GM21367 (cell line): ENCODE data around the gene ZEB2.

Experiments used
- ATAC-seq: cut with Tn5 transposase; IDR thresholded peaks from one replicate; pipeline ENCODE4 v1.9.1; 2021; ENCODE audit not compliant: unreplicated experiment

Gene ZEB2

GRCh38 chr2:144429396-144430112 lies 90.4 kb downstream of the ZEB2 start:
- no peak for ATAC-seq

DNA sequence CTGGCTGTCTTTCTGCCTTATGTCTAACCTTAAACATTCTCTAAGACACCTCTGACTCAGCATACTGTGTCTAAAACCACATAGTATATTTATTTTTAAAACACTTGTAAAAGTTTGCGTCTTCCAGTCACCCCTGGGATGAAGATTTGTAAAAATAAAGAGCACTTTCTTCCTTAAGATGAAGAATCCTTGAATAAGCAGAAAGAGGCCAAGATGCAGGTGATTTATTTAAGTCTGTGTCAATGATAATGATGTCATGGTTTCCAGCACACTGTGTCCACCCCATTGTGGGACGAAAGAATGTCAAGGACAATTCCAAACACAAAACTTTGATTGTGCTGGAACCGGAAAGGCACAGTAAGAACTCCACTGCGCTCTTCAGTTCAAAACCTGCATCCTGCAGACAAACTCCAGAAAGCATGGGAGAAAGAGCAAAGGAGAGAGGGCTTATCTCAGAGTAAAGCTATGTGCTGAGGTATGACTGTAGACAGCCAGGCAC lies 92.9 kb downstream of the ZEB2 start:
- ATAC-seq, result no peak

DNA sequence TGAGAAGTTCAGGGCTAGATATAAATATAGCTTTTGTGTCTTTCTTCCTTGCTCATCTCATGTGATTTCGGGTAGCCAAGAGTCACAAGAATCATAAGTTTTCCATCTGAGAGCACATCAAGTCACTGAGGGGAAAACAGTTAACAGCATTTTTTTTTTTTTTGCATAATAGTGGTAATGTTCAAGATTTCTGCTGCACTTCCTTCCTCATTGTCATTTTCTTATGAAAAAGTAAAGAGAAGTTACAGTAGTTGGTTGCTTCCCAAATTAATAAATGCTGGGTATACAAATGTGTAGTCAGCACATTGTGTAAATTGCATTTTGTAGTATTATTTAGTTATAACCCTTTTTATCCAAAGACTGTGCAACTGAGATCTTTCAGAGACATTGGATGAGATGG lies 93.6 kb downstream of the ZEB2 start:
- no peak for ATAC-seq

- ATAC-seq, result no peak
Observed at GRCh38 chr2:144424559-144425240, 95.2 kb downstream of the ZEB2 start.

- ATAC-seq, result no peak
Observed at GRCh38 chr2:144421606-144422510, 98.1 kb downstream of the ZEB2 start.

DNA sequence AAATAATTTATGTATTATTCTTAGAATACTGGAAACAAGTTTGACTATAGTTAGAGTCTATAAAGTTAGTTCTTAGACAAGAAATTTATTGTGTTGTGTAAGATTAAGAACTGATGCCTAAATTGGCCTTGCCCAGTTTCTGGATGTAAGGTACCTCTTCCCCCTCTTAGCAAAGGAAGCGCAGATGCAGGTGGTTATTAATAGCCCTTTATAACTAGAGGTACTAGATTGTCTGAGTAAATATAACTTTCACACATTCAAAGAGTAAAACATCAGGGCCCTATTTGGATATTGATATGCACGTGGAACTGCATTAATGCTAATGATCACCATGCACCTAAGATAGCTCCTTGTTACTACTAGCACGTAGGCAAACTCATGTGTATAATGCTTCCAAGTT lies 100.7 kb downstream of the ZEB2 start:
- ATAC-seq, result no peak

- no peak for ATAC-seq
Observed at GRCh38 chr2:144415386-144415785, 104.5 kb downstream of the ZEB2 start.

GRCh38 chr2:144414324-144414845 lies 105.5 kb downstream of the ZEB2 start:
- peak; percentile 49 for ATAC-seq

DNA sequence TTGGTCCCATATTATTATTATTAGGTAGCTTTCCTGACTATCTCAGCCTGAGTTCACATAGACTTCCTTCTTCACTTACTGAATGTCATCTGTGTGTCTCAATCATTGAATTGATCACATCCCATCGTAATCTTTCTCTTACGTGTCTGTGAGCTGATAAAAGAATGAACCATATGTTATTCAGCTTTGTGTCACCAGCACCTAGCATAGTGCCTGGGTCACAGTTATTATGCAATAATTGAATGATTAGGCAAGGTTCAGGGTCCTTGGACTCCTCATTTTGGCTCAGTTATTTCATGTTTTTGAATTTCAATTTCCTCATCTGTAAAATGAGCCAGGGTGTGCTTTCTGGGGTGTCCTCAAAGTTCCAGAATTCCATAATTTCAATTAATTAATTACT lies 107.2 kb downstream of the ZEB2 start:
- no peak for ATAC-seq

DNA sequence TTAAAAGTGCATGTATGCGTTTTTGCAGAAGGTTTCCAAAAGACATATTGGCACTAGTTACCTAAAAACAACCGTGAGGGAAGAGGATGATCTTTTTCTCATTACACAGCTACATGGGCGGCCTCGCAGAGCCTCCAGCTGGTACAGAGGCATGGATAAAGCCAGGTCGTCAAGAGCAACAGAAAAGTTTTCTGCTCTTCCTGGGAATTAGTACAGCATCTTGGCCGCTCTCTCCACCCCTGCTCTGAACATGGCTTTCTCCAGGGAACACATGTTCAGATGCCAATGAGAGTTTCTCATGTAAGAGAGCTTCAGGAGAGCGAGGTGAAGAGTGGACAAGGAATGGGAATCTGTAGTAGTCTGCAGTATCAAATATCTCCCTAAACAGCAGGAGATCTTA lies 108.4 kb downstream of the ZEB2 start:
- no peak for ATAC-seq

DNA sequence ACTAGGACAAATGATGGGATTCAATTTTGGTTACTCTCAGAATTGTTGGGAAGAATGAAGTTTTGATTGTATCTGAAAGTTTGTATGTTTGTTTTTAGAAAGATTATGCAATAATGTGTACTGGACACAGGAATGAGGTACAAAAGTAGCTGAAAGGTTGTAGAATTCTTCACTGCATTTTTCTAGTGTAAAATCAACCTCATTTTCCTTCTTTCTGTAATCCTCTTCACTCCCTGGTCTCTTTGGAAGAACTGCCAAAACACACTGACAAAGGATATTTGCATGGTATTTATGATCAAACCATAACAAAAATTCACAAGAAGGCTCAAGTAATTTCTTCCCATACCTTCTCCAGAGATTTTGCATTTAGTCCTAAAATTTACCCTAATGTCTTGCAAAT lies 110.7 kb downstream of the ZEB2 start:
- ATAC-seq, result no peak

DNA sequence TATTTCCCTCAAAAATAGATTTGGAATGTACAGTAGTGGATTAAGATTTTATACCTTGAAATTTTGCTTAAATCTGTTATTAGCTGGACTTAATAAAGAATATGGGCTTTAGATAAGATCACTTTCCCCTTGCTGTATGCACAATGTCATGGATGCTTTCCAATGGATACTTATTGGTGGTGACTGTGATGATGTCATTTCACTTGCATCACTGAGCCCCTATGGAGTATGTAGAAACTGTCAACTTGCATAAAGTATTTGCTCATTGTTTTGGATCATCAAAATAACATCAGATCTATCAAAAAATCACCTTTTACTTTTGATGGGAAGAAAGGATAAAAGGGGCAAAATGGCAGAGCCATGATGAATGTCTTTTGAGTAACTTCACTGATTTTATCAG lies 112.7 kb downstream of the ZEB2 start:
- ATAC-seq, result no peak

DNA sequence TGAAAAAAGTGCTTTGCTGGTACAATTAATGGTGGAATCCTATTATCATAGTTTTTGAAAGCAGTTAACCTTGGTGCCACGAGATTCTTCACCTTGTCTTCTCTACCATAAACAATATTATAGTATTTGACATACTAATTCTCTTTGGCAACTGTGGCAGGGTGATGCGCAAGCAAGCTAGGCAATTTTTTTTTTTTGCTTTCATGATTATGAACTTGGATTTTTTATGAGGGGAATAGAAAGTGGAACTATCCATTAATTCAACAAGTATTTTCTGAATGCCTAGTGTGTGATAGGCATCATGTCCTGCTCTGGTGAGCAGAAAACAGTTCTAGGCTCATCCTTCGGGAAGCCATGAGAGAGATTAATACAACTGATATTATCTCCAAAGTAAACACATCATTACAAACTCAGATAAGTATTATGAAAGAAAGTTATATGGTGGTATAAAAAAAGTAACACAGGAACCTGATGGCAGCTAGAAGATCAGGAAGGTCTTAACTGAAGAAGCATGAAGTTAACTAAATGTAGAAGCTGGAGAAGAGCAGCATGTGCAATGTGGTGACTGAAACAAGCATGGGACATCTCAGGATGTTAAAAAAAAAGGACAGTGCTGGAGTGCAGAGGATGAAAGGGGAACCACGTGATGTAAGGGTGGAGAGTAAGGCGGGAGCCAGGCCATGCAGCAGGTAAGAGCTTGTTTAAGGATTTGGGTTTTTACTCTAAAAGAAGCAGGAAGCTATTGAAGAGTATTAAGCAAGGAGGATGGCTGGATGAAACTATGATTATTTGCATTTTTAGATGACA lies 113.7 kb downstream of the ZEB2 start:
- no peak for ATAC-seq

DNA sequence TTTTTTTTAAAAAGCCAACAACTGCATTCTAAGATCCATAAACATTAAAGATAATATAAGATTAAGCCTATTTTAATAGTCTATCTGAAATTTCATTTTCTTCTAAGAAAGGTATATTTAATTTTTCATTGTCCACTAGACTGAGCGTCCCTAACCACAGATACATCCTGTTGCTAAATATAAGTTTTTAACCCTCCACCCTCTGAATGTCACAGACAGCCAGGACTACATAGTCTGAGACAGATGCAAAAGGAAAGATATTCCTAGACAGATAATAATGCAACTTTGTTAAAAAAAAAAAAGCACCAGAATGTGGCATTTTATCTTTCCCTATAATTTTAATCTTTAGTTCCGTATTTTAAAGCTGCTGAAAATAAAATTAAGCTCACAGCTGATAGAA lies 114.6 kb downstream of the ZEB2 start:
- no peak for ATAC-seq

GRCh38 chr2:144404586-144405314 lies 115.2 kb downstream of the ZEB2 start:
- ATAC-seq, result no peak

DNA sequence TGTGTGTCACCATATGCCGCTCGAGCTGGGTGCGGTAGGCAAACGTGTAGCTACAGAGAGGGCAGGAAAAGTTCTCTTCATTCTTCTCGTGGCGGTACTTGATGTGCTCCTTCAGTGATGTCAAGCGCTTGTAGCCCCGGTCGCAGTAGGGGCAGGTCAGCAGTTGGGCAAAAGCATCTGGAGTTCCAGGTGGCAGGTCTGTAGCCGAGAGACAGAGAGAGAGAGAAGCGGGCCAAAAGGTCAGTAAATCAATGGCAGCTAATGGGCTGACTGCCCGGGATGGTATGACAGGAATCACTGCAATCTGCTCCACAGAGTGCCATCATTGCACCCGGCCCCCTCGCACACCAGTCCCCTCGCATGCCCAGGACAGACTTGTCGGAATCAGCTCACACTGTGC lies 116.0 kb downstream of the ZEB2 start:
- no peak for ATAC-seq

DNA sequence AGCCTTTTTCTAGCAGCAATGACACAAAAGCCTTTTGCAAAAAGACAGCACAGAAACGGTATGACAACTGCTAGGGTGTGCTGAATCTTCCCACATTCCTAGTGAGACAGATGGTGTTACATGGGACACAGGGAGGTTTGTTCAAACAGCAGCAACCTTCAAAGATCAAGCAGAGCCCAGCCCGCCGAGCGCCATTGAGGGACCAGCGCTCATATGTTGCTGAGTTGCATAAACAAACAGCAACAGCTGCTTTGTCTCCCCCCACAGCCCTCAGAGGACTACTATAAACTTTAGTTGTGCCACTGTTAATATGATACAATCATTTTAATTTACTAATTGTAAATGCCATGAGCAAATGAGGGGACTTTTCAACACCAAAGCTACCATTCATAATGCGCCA lies 117.7 kb downstream of the ZEB2 start:
- ATAC-seq, result no peak

GRCh38 chr2:144401036-144401435 lies 118.9 kb downstream of the ZEB2 start:
- ATAC-seq, result no peak

DNA sequence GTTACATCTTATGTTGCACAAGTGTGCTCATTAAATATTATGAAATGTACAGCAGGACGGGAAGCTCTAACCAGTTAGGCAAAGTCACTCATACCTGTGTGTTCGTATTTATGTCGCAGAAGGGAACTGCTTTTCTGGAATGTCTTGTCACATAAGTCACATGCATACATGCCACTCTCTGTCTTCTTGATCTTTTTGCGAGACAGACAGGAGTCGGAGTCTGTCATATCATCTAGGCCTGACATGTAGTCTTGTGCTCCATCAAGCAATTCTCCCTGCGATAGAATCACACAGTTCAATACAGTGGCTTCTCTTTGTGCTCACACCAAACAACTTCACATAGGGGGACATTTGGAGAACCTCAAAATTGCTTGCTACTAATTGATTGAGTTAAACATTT lies 123.6 kb downstream of the ZEB2 start:
- ATAC-seq, result no peak
